OCI-LY7 (cell line): ENCODE measurements around the gene ZNF202.

Experiments used
- CTCF ChIP-seq: fragments of 200-600 bp; sonication (generic); conservative IDR thresholded peaks from 2 replicates; pipeline ENCODE4 v1.5.1; 2014; ENCODE audit warnings: mild to moderate bottlenecking, antibody characterized with exemption, low read length, moderate library complexity, mixed read lengths
- EZH2phosphoT487 ChIP-seq: fragments of 200-600 bp; sonication (generic); IDR thresholded peaks from 2 replicates; pipeline ENCODE4 v1.6.1; 2018; ENCODE audit warnings: low read depth, borderline replicate concordance, mild to moderate bottlenecking, mixed run types, antibody characterized with exemption, low read length, moderate library complexity, mixed read lengths

- TF ChIP-seq CTCF (no peak), EZH2phosphoT487 (no peak)
Observed at GRCh38 chr11:123778511-123778910, 37.1 kb upstream of the ZNF202 start.
